ENCODE measurements around the gene PTGER1.

- TF ChIP-seq CTCF (IDR thresholded peaks at IDR 0.05; ENCODE audit: low read length): no peak
- no peak for TF ChIP-seq EZH2 (IDR thresholded peaks at IDR 0.05; ENCODE audit: borderline replicate concordance, low read length)
Measured at GRCh38 chr19:14446336-14447036, 28.7 kb downstream of the PTGER1 start.
